ENCODE results near the gene ACTMAP.

The ACTMAP gene

DNA sequence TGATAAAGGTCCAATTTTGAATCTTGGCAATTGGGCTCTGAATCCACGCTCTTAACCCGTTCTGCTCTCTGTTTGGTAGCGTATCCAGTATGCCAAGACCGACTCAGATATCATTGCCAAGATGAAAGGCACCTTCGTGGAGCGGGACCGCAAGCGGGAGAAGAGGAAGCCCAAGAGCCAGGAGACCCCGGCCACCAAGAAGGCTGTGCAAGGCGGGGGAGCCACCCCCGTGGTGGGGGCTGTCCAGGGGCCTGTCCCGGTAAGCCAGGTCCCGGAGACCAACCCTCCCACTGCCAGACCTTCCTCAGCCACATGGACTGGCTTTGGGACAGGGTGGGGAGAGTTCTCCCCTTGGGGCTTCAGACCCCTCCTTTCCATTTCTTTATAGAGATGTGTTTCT lies 9.1 kb upstream of the ACTMAP start:
- H3K4me3 ChIP-seq (ENCODE audit: low read depth, low read length), result no peak overlapping the region
- TF ChIP-seq, protein P1, sequence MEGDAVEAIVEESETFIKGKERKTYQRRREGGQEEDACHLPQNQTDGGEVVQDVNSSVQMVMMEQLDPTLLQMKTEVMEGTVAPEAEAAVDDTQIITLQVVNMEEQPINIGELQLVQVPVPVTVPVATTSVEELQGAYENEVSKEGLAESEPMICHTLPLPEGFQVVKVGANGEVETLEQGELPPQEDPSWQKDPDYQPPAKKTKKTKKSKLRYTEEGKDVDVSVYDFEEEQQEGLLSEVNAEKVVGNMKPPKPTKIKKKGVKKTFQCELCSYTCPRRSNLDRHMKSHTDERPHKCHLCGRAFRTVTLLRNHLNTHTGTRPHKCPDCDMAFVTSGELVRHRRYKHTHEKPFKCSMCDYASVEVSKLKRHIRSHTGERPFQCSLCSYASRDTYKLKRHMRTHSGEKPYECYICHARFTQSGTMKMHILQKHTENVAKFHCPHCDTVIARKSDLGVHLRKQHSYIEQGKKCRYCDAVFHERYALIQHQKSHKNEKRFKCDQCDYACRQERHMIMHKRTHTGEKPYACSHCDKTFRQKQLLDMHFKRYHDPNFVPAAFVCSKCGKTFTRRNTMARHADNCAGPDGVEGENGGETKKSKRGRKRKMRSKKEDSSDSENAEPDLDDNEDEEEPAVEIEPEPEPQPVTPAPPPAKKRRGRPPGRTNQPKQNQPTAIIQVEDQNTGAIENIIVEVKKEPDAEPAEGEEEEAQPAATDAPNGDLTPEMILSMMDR (IDR thresholded peaks at IDR 0.05; ENCODE audit: borderline replicate concordance, insufficient read depth, low read depth, low read length), result no peak

DNA sequence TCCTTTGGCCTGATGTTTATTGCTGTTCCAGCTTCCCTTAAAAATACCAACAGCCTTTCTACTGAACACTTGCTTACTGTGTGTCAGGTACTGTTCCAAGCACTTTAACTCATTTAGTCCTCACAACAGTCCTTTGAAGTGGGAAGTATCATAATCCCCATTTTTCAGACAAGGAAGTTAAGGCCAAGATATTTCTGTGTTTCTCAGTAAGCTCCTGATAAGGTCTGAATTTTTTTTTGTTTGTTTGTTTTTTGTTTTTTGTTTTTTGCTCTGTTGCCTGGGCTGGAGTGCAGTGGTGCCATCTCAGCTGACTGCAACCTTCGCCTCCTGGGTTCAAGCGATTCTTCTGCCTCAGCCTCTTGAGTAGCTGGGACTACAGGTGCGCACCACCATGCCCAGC lies 8.2 kb upstream of the ACTMAP start:
- no peak overlapping the region for H3K4me3 ChIP-seq (ENCODE audit: low read depth, low read length)
- TF ChIP-seq, protein P1 (IDR thresholded peaks at IDR 0.05; ENCODE audit: borderline replicate concordance, insufficient read depth, low read depth, low read length), result no peak

GRCh38 chr19:40756502-40757110 lies 6.3 kb upstream of the ACTMAP start:
- no peak overlapping the region for H3K4me3 ChIP-seq (ENCODE audit: low read depth, low read length)
- TF ChIP-seq, protein P1 (IDR thresholded peaks at IDR 0.05; ENCODE audit: borderline replicate concordance, insufficient read depth, low read depth, low read length), result no peak

- no peak overlapping the region for H3K4me3 ChIP-seq (ENCODE audit: low read depth, low read length)
- TF ChIP-seq, protein P1 (IDR thresholded peaks at IDR 0.05; ENCODE audit: borderline replicate concordance, insufficient read depth, low read depth, low read length), result no peak
Measured at GRCh38 chr19:40755791-40756190, 5.5 kb upstream of the ACTMAP start.

GRCh38 chr19:40755248-40755624 lies 5.0 kb upstream of the ACTMAP start:
- TF ChIP-seq, protein P1 (IDR thresholded peaks at IDR 0.05; ENCODE audit: borderline replicate concordance, insufficient read depth, low read depth, low read length), result no peak
- H3K4me3 ChIP-seq (ENCODE audit: low read depth, low read length), result no peak overlapping the region

DNA sequence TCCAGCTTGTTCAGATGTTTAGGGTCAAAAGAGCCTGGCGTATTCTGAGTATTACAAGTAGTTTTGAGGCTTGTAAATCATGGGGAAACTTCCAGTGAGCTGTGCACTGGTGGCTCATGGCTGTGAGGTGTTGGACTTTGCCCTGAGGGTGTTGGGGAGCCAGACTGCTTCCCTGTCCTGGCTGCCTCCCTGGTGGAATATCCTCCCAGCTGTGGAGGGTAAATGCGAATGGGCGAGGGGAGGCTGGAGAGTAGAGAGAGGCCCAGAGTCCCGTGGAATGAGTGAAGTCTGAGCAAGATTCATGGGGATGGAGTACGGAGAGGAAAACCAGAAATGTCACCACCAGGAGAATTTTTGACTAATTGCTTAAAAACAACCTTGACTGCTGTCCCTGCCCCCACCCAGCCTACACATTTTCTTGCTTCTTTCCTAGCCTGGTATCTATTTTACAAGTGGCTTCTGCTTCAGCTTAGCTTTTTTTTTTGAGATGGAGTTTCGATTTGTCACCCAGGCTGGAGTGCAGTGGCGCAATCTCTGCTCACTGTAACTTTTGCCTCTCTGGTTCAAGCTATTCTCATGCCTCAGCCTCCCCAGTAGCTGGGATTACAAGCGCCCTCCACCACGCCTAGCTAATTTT lies 4.5 kb upstream of the ACTMAP start:
- peak overlapping the region; percentile 33 for H3K4me3 ChIP-seq (ENCODE audit: low read depth, low read length)
- TF ChIP-seq, protein P1 (IDR thresholded peaks at IDR 0.05; ENCODE audit: borderline replicate concordance, insufficient read depth, low read depth, low read length), result no peak

GRCh38 chr19:40752257-40752781 lies 2.0 kb upstream of the ACTMAP start:
- TF ChIP-seq, protein P1 (IDR thresholded peaks at IDR 0.05; ENCODE audit: borderline replicate concordance, insufficient read depth, low read depth, low read length), result no peak
- H3K4me3 ChIP-seq (ENCODE audit: low read depth, low read length), result peak overlapping the region; percentile 90
